Colonic mucosa (tissue), 4 donors: ENCODE measurements around the gene FLT3. TPM values are rescaled to one million over a fixed set of nuclear protein-coding genes. Genes with fewer than 3 reads are reported as not detected.
"Not testable (repeated sequence)": the region's sequence is repeated elsewhere in the genome, so short reads cannot be mapped to it uniquely, and the experiment has no call there.

Experiments
- DNase-seq: peaks from one replicate; pipeline ENCODE4 v3.0.0-alpha.2; 2020
- H3K27ac ChIP-seq: fragments of 200-600 bp; one replicate; pipeline ENCODE4 v1.8.0; 2021
- H3K27me3 ChIP-seq: fragments of 200-600 bp; one replicate; pipeline ENCODE4 v1.8.0; 2021
- H3K36me3 ChIP-seq: fragments of 200-600 bp; one replicate; pipeline ENCODE4 v1.8.0; 2021
- H3K4me1 ChIP-seq: fragments of 200-600 bp; one replicate; pipeline ENCODE4 v1.8.0; 2021; ENCODE audit warnings: mild to moderate bottlenecking
- H3K4me3 ChIP-seq: fragments of 200-600 bp; one replicate; pipeline ENCODE4 v1.8.0; 2021
- H3K9ac ChIP-seq, 2 donors: one replicate each; pipeline ENCODE4 v1.7.0; 2013; ENCODE audit warnings: control low read depth in 2 of 2, low read depth in 2 of 2, low read length in 2 of 2
- H3K9me3 ChIP-seq: fragments of 200-600 bp; one replicate; pipeline ENCODE4 v1.8.0; 2021
- intact Hi-C: fragments of 100-400 bp; cut with DNase I; formaldehyde crosslinking; loops from one replicate; pipeline ENCODE4 v1.14.1; 2022
- total RNA-seq, 2 donors: library from RNA; stranded (reverse); fragmentation: NEBNext Ultra II Directional in 1 of 2; extraction: Animal tissue kit (Norgen Biotek cat#: 25700) in 1 of 2; gene quantifications; one replicate each; pipeline ENCODE4 v1.2.1, GENCODE V29; 2021
- TF ChIP-seq, protein P1 (sequence below): fragments of 200-600 bp; IDR thresholded peaks from one replicate; pipeline ENCODE4 v1.8.0; 2022; ENCODE audit warnings: antibody characterized with exemption, mild to moderate bottlenecking
- donor health status: healthy.
- donor health status: DM: no; HTN: no; CAD: no.
- donor health status: DM: no; HTN: no; CAD: no.

The FLT3 gene
- total RNA-seq, 2 donors from 2014 or later: 0.19 TPM; not detected in 1

DNA sequence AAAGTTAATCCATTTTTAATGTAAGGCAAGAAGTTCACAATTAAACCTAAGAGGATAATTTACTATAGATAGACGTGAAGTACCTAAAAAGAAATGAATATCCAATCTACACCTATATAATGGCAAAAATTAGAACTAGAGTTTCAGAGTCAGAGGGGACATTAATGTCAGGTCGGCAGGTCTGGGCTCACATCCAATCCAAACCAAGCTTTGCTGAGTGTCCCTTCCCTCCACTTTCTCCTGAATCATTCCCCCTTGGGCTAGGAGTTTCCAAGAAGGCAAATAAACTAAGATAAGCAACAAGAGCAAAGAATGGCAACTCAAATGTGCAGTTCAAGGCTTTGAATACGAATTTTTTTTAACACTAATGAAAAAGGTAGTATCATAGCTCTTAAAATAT lies 2.9 kb downstream of the FLT3 start:
- H3K4me3 ChIP-seq: no peak overlapping the region
- no peak overlapping the region for H3K9ac ChIP-seq
- H3K36me3 ChIP-seq: no peaks in the 10 kb centered on the region
- intact Hi-C loops: no loop called here
- no peak for DNase-seq
- TF ChIP-seq, protein P1, sequence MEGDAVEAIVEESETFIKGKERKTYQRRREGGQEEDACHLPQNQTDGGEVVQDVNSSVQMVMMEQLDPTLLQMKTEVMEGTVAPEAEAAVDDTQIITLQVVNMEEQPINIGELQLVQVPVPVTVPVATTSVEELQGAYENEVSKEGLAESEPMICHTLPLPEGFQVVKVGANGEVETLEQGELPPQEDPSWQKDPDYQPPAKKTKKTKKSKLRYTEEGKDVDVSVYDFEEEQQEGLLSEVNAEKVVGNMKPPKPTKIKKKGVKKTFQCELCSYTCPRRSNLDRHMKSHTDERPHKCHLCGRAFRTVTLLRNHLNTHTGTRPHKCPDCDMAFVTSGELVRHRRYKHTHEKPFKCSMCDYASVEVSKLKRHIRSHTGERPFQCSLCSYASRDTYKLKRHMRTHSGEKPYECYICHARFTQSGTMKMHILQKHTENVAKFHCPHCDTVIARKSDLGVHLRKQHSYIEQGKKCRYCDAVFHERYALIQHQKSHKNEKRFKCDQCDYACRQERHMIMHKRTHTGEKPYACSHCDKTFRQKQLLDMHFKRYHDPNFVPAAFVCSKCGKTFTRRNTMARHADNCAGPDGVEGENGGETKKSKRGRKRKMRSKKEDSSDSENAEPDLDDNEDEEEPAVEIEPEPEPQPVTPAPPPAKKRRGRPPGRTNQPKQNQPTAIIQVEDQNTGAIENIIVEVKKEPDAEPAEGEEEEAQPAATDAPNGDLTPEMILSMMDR: no peak
- H3K4me1 ChIP-seq: no peaks in the 10 kb centered on the region
- no peak overlapping the region for H3K27ac ChIP-seq
- H3K27me3 ChIP-seq: peaks cover 41% of the 10 kb centered on the region
- no peaks in the 10 kb centered on the region for H3K9me3 ChIP-seq

- H3K9ac ChIP-seq: no peak overlapping the region
- no peaks in the 10 kb centered on the region for H3K4me1 ChIP-seq
- intact Hi-C loops: no loop called here
- no peak overlapping the region for H3K4me3 ChIP-seq
- no peak overlapping the region for H3K27ac ChIP-seq
- no peaks in the 10 kb centered on the region for H3K36me3 ChIP-seq
- TF ChIP-seq, protein P1: no peak
- no peaks in the 10 kb centered on the region for H3K9me3 ChIP-seq
- H3K27me3 ChIP-seq: peaks cover 19% of the 10 kb centered on the region
- no peak for DNase-seq
Measured at GRCh38 chr13:28094306-28094705, 6.1 kb downstream of the FLT3 start.

- TF ChIP-seq, protein P1: no peak
- H3K9ac ChIP-seq: no peak overlapping the region
- no peaks in the 10 kb centered on the region for H3K36me3 ChIP-seq
- no peaks in the 10 kb centered on the region for H3K9me3 ChIP-seq
- DNase-seq: no peak
- no peak overlapping the region for H3K4me3 ChIP-seq
- H3K27ac ChIP-seq: no peak overlapping the region
- H3K4me1 ChIP-seq: no peaks in the 10 kb centered on the region
- intact Hi-C loops: no loop called here
- H3K27me3 ChIP-seq: peaks cover 14% of the 10 kb centered on the region
Measured at GRCh38 chr13:28093881-28094280, 6.5 kb downstream of the FLT3 start.

- Histone ChIP-seq H3K9ac (no peak overlapping the region), H3K4me1 (no peaks in the 10 kb centered on the region), H3K9me3 (no peaks in the 10 kb centered on the region), H3K4me3 (no peak overlapping the region), H3K36me3 (no peaks in the 10 kb centered on the region), H3K27me3 (peaks cover 5% of the 10 kb centered on the region), H3K27ac (no peak overlapping the region)
- TF ChIP-seq, protein P1: no peak
- intact Hi-C loops: no loop called here
- DNase-seq: no peak
Measured at GRCh38 chr13:28092431-28092830, 7.9 kb downstream of the FLT3 start.

DNA sequence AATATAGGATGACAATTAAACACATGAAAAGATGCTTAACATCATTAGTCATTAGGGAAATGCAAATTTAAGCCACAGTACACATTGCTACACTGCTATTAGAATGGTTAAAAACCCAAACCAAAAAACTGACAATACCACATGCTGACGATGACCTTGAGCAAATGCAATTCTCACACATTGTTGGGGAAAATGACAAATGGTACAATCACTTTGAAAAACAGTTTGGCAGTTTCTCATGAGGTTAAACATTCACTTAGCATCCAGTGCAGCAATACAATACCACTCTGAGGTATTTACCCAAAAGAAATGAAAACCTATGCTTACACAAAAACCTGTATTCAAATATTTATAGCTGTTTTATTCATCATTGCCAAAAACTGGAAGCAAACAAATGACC lies 11.3 kb downstream of the FLT3 start:
- DNase-seq: no peak
- Histone ChIP-seq H3K4me1 (no peaks in the 10 kb centered on the region), H3K9ac (no peak overlapping the region), H3K27ac (no peak overlapping the region), H3K9me3 (no peaks in the 10 kb centered on the region), H3K27me3 (no peaks in the 10 kb centered on the region), H3K4me3 (no peak overlapping the region), H3K36me3 (no peaks in the 10 kb centered on the region)
- intact Hi-C loops: no loop called here
- TF ChIP-seq, protein P1: no peak

DNA sequence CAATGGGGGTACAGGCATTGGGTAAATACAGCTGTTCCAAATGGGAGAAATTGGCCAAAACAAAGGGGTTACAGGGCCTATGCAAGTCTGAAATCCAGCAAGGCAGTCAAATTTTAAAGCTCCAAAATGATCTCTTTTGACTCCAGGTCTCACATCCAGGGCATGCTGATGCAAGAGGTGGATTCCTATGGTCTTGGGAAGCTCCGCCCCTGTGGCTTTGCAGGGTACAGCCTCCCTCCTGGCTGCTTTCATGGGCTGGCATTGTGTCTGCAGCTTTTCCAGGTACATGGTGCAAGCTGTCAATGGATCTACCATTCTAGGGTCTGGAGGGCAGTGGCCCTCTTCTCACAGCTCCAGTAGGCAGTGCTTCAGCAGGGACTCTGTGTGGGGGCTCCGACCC lies 22.6 kb downstream of the FLT3 start:
- H3K36me3 ChIP-seq, H3K4me3 ChIP-seq, H3K9ac ChIP-seq, H3K4me1 ChIP-seq, H3K27me3 ChIP-seq, DNase-seq, intact Hi-C loops, H3K27ac ChIP-seq, H3K9me3 ChIP-seq: not testable (repeated sequence)
